Liver (tissue), 9 donors: Measurements from ENCODE around the gene CUX1. TPM values are rescaled to one million over a fixed set of nuclear protein-coding genes. Genes with fewer than 3 reads are reported as not detected.
A peak's percentile ranks its signal among the peaks of the same experiment; 100 is the strongest.

Experiments used
- DNase-seq: peaks from one replicate; pipeline ENCODE4 v3.0.0-alpha.2; 2017; ENCODE audit warnings: low spot score
- H3K27ac ChIP-seq, 2 donors: one replicate each; pipeline ENCODE4 v1.7.0; 2013; ENCODE audit warnings: inconsistent platforms in 2 of 2, low read length in 2 of 2, control low read depth in 1 of 2, low read depth in 1 of 2, mild to moderate bottlenecking in 1 of 2
- H3K27me3 ChIP-seq, 4 donors: one replicate each; pipeline versions ENCODE4 v1.6.1 to v1.7.0; 2013; ENCODE audit warnings: low read length in 3 of 4, inconsistent platforms in 1 of 4, mild to moderate bottlenecking in 1 of 4, moderate library complexity in 1 of 4; ENCODE audit not compliant: control insufficient read depth in 4 of 4, insufficient read depth in 4 of 4
- H3K36me3 ChIP-seq, 4 donors: one replicate each; pipeline versions ENCODE4 v1.6.1 to v1.7.0; 2013; ENCODE audit warnings: low read length in 3 of 4, mild to moderate bottlenecking in 3 of 4, low read depth in 1 of 4, moderate library complexity in 1 of 4; ENCODE audit not compliant: control insufficient read depth in 4 of 4, insufficient read depth in 3 of 4
- H3K4me1 ChIP-seq, 4 donors: one replicate each; pipeline versions ENCODE4 v1.6.1 to v1.7.0; 2013; ENCODE audit warnings: low read length in 3 of 4, mild to moderate bottlenecking in 3 of 4, moderate library complexity in 1 of 4; ENCODE audit not compliant: control insufficient read depth in 4 of 4, insufficient read depth in 4 of 4
- H3K4me3 ChIP-seq, 3 donors: one replicate each; pipeline versions ENCODE4 v1.6.1 to v1.7.0; 2013; ENCODE audit warnings: low read length in 3 of 3, control low read depth in 1 of 3, low read depth in 1 of 3, mild to moderate bottlenecking in 1 of 3
- H3K9ac ChIP-seq, 2 donors: one replicate each; pipeline ENCODE4 v1.7.0; 2013; ENCODE audit warnings: low read length in 2 of 2, mild to moderate bottlenecking in 2 of 2, moderate library complexity in 2 of 2, control low read depth in 1 of 2, low read depth in 1 of 2
- H3K9me3 ChIP-seq, 4 donors: one replicate each; pipeline versions ENCODE4 v1.6.1 to v1.7.0; 2013; ENCODE audit warnings: low read length in 3 of 4; ENCODE audit not compliant: control insufficient read depth in 4 of 4
- ATF3 ChIP-seq: IDR thresholded peaks from 2 replicates; pipeline ENCODE4 v1.6.1; 2016; ENCODE audit warnings: antibody characterized with exemption
- EGR1 ChIP-seq, 2 donors: IDR thresholded peaks; 2 replicates each; pipeline ENCODE4 v1.6.1; 2016 to 2018; ENCODE audit warnings: antibody characterized with exemption in 2 of 2, low read depth in 2 of 2
- FOXA1 ChIP-seq: IDR thresholded peaks from 2 replicates; pipeline ENCODE4 v1.6.1; 2016; ENCODE audit warnings: antibody characterized with exemption
- FOXA2 ChIP-seq: IDR thresholded peaks from 2 replicates; pipeline ENCODE4 v1.6.1; 2016; ENCODE audit warnings: antibody characterized with exemption
- GABPA ChIP-seq, 2 donors: IDR thresholded peaks in 1 of 2; conservative IDR thresholded peaks in 1 of 2; 2 replicates each; pipeline ENCODE4 v1.6.1; 2016; ENCODE audit warnings: antibody characterized with exemption in 2 of 2, mild to moderate bottlenecking in 1 of 2, moderate library complexity in 1 of 2
- HNF4A ChIP-seq, 2 donors: conservative IDR thresholded peaks; 2 replicates each; pipeline ENCODE4 v1.6.1; 2016; ENCODE audit warnings: antibody characterized with exemption in 2 of 2, mild to moderate bottlenecking in 2 of 2
- HNF4G ChIP-seq: IDR thresholded peaks from 2 replicates; pipeline ENCODE4 v1.6.1; 2016; ENCODE audit warnings: antibody characterized with exemption
- JUND ChIP-seq, 2 donors: IDR thresholded peaks; 2 replicates each; pipeline ENCODE4 v1.6.1; 2016; ENCODE audit warnings: antibody characterized with exemption in 2 of 2
- NR2F2 ChIP-seq: IDR thresholded peaks from 2 replicates; pipeline ENCODE4 v1.6.1; 2016; ENCODE audit warnings: antibody characterized with exemption
- RAD21 ChIP-seq, 2 donors: IDR thresholded peaks; 2 replicates each; pipeline ENCODE4 v1.6.1; 2016; ENCODE audit warnings: antibody characterized with exemption in 2 of 2, mild to moderate bottlenecking in 2 of 2
- REST ChIP-seq: IDR thresholded peaks from 2 replicates; pipeline ENCODE4 v1.6.1; 2016; ENCODE audit warnings: antibody characterized with exemption, mild to moderate bottlenecking
- RXRA ChIP-seq, 2 donors: IDR thresholded peaks; 2 replicates each; pipeline ENCODE4 v1.6.1; 2017 to 2018; ENCODE audit warnings: antibody characterized with exemption in 2 of 2, mild to moderate bottlenecking in 1 of 2
- SP1 ChIP-seq: IDR thresholded peaks from 2 replicates; pipeline ENCODE4 v1.6.1; 2018; ENCODE audit warnings: antibody characterized with exemption, mild to moderate bottlenecking
- TAF1 ChIP-seq: conservative IDR thresholded peaks from 2 replicates; pipeline ENCODE4 v1.6.1; 2016; ENCODE audit warnings: antibody characterized with exemption, mild to moderate bottlenecking
- YY1 ChIP-seq: IDR thresholded peaks from 2 replicates; pipeline ENCODE4 v1.6.1; 2016; ENCODE audit warnings: antibody characterized with exemption, mild to moderate bottlenecking
- WGBS: extraction: QIAGEN DNeasy Blood & Tissue Kit; methylation state at CpG from one replicate; pipeline ENCODE4 v1.1.7; 2013; 5-methylcytosine and 5-hydroxymethylcytosine counted together
- polyA plus RNA-seq, 2 donors: library from polyadenylated mRNA; stranded (reverse) in 1 of 2; unstranded in 1 of 2; fragments of 200-250 nt in 1 of 2; fragments of >200 nt in 1 of 2; fragmentation: Nextera tagmentation in 1 of 2; extraction: Ambion mirVana in 1 of 2; gene quantifications; one replicate each; pipeline versions ENCODE4 v1.2.1 to v1.2.3, GENCODE V29; 2013 to 2015
- total RNA-seq, 2 donors: library from RNA; depleted of rRNA; stranded (reverse); fragments of >200 nt; gene quantifications; one replicate each; pipeline ENCODE4 v1.2.3, GENCODE V29; 2014
- TF ChIP-seq, protein P1 (sequence below): IDR thresholded peaks from 2 replicates; pipeline ENCODE4 v1.6.1; 2016; ENCODE audit warnings: antibody characterized with exemption
- TF ChIP-seq, protein P2 (sequence below): fragments of 150-350 bp; IDR thresholded peaks from 2 replicates; pipeline ENCODE4 v1.5.1; 2017; ENCODE audit warnings: improper control_type of control experiment, low read depth, low read length; ENCODE audit not compliant: missing input control
- donor health status: healthy.
- donor health status: healthy.
- donor health status: healthy.
- donor health status: healthy.
- donor health status: healthy.

The CUX1 gene
- total and polyA plus RNA-seq, 4 donors, result 18.6 to 40.6 (median 21.4) TPM

GRCh38 chr7:102230593-102230992 is 413.2 kb downstream of the CUX1 start:
- Histone ChIP-seq H3K27ac (no peak overlapping the region), H3K4me1 (peaks cover 2 to 32% (median 31%) of the 10 kb centered on the region in 4 donors), H3K27me3 (no peaks in the 10 kb centered on the region), H3K36me3 (peaks cover 4 to 16% (median 5%) of the 10 kb centered on the region in 4 donors), H3K9ac (no peak overlapping the region), H3K4me3 (no peak overlapping the region), H3K9me3 (no peaks in the 10 kb centered on the region)
- TF ChIP-seq NR2F2 (no peak), HNF4G (no peak), RXRA (IDR thresholded peaks at IDR 0.05) (no peak), GABPA (IDR thresholded peaks at IDR 0.05 in 1 of 2, conservative IDR thresholded peaks at IDR 0.05 in 1 of 2) (no peak), EGR1 (IDR thresholded peaks at IDR 0.05; ENCODE audit: low read depth in 2 of 2) (no peak), YY1 (no peak), HNF4A (conservative IDR thresholded peaks at IDR 0.05) (no peak), REST (no peak), FOXA1 (no peak), ATF3 (no peak), FOXA2 (no peak)
- TF ChIP-seq, protein P1, sequence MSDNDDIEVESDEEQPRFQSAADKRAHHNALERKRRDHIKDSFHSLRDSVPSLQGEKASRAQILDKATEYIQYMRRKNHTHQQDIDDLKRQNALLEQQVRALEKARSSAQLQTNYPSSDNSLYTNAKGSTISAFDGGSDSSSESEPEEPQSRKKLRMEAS, result no peak
- TF ChIP-seq, protein P2, sequence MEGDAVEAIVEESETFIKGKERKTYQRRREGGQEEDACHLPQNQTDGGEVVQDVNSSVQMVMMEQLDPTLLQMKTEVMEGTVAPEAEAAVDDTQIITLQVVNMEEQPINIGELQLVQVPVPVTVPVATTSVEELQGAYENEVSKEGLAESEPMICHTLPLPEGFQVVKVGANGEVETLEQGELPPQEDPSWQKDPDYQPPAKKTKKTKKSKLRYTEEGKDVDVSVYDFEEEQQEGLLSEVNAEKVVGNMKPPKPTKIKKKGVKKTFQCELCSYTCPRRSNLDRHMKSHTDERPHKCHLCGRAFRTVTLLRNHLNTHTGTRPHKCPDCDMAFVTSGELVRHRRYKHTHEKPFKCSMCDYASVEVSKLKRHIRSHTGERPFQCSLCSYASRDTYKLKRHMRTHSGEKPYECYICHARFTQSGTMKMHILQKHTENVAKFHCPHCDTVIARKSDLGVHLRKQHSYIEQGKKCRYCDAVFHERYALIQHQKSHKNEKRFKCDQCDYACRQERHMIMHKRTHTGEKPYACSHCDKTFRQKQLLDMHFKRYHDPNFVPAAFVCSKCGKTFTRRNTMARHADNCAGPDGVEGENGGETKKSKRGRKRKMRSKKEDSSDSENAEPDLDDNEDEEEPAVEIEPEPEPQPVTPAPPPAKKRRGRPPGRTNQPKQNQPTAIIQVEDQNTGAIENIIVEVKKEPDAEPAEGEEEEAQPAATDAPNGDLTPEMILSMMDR, result no peak
- WGBS, result 92% methylated on average over 4 of the region's 4 CpGs
- no peak for DNase-seq

DNA sequence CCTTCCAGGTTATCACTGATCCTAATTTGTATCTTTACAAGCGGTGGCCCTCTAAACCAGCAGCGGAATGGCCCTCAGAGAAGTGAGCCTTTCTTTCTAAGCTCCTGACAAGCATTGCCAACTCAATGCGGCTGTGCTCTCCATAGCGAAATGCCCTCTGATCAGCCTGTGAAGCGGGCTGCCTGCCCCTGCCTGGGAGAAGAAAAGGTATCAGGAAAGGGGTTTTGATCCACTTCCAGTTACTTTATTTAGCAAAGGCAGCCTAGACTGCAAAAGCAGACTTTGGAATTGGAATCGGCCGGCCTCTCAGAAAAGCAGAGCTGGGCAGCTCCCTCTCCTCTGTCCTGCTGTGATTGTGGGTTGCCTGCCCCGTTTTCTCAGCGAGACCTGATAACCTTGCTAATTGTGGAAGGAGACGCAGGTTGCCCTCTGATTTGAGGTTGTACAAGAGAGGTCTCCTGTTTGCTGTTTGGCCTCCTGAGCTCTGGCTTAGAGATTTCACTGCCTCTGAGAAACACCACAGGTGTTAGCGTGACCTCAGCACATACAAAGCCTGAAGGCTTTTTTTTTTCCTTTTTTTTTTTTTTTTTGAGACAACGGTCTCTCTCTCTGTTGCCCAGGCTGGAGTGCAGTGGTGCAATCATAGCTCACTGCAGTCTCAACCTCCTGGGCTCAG is 415.3 kb downstream of the CUX1 start:
- Histone ChIP-seq H3K4me1 (peaks cover 2 to 37% (median 31%) of the 10 kb centered on the region in 4 donors), H3K4me3 (no peak overlapping the region), H3K9me3 (no peaks in the 10 kb centered on the region), H3K9ac (peak overlapping the region in 1 of 2 donors; percentile 58), H3K27ac (peak overlapping the region; percentile 39), H3K27me3 (no peaks in the 10 kb centered on the region), H3K36me3 (peaks cover 2 to 10% (median 3%) of the 10 kb centered on the region in 4 donors)
- WGBS, result 43% methylated on average over 12 of the region's 12 CpGs
- no peak for DNase-seq
- TF ChIP-seq EGR1 (IDR thresholded peaks at IDR 0.05; ENCODE audit: low read depth in 2 of 2) (no peak), RXRA (IDR thresholded peaks at IDR 0.05) (peak in 1 of 2 donors; percentile 63), YY1 (peak; percentile 64), FOXA2 (no peak), ATF3 (no peak), REST (peak; percentile 27), NR2F2 (no peak), HNF4G (peak; percentile 61), SP1 (peak; percentile 73), JUND (IDR thresholded peaks at IDR 0.05) (peak in 1 of 2 donors; percentile 30), FOXA1 (no peak), GABPA (IDR thresholded peaks at IDR 0.05 in 1 of 2, conservative IDR thresholded peaks at IDR 0.05 in 1 of 2) (no peak), TAF1 (peak; percentile 43), RAD21 (IDR thresholded peaks at IDR 0.05) (peak; percentile 35 to 44)
- TF ChIP-seq, protein P1, result peak; percentile 21
- TF ChIP-seq, protein P2, result no peak
